Fibroblast of pulmonary artery (primary cell): ENCODE measurements around the gene GPR37L1.
"Not testable (repeated sequence)": the region's sequence is repeated elsewhere in the genome, so short reads cannot be mapped to it uniquely, and the experiment has no call there.

Source experiments
- DNase-seq: peaks from one replicate; pipeline ENCODE4 v3.0.0-alpha.2; 2010; ENCODE audit warnings: low read depth
- H3K4me3 ChIP-seq: replicated peaks from 2 replicates; pipeline ENCODE4 v1.5.1; 2011; ENCODE audit warnings: low read depth, mild to moderate bottlenecking, control low read depth, low read length, moderate library complexity
- TF ChIP-seq, protein P1 (sequence below): IDR thresholded peaks from 2 replicates; pipeline ENCODE4 v1.5.1; 2011; ENCODE audit warnings: mild to moderate bottlenecking, control low read depth, low read length, inconsistent platforms; ENCODE audit errors: missing control alignments

Gene GPR37L1

GRCh38 chr1:202107801-202108731 lies 14.7 kb upstream of the GPR37L1 start:
- DNase-seq: no peak
- no peak overlapping the region for H3K4me3 ChIP-seq
- TF ChIP-seq, protein P1, sequence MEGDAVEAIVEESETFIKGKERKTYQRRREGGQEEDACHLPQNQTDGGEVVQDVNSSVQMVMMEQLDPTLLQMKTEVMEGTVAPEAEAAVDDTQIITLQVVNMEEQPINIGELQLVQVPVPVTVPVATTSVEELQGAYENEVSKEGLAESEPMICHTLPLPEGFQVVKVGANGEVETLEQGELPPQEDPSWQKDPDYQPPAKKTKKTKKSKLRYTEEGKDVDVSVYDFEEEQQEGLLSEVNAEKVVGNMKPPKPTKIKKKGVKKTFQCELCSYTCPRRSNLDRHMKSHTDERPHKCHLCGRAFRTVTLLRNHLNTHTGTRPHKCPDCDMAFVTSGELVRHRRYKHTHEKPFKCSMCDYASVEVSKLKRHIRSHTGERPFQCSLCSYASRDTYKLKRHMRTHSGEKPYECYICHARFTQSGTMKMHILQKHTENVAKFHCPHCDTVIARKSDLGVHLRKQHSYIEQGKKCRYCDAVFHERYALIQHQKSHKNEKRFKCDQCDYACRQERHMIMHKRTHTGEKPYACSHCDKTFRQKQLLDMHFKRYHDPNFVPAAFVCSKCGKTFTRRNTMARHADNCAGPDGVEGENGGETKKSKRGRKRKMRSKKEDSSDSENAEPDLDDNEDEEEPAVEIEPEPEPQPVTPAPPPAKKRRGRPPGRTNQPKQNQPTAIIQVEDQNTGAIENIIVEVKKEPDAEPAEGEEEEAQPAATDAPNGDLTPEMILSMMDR: no peak

- DNase-seq: no peak
- H3K4me3 ChIP-seq: no peak overlapping the region
- TF ChIP-seq, protein P1: no peak
These were observed 11.7 kb upstream of the GPR37L1 start for GRCh38 chr1:202110977-202111376.

- not testable (repeated sequence) for H3K4me3 ChIP-seq, DNase-seq
These were observed 11.1 kb upstream of the GPR37L1 start for GRCh38 chr1:202111589-202111988.

- no peak for DNase-seq
- H3K4me3 ChIP-seq: no peak overlapping the region
- TF ChIP-seq, protein P1: no peak
These were observed 9.6 kb upstream of the GPR37L1 start for GRCh38 chr1:202112859-202113689.

- DNase-seq: no peak
- H3K4me3 ChIP-seq: no peak overlapping the region
- TF ChIP-seq, protein P1: no peak
These were observed 8.9 kb upstream of the GPR37L1 start for GRCh38 chr1:202113690-202114300.

GRCh38 chr1:202116287-202116686 lies 6.4 kb upstream of the GPR37L1 start:
- no peak for DNase-seq
- TF ChIP-seq, protein P1: no peak
- no peak overlapping the region for H3K4me3 ChIP-seq

- TF ChIP-seq, protein P1: no peak
- H3K4me3 ChIP-seq: no peak overlapping the region
- DNase-seq: no peak
These were observed 4.8 kb upstream of the GPR37L1 start for GRCh38 chr1:202117898-202118371.
